HepG2 (cell line): ENCODE data around the gene IL27RA. TPM values are rescaled to one million over a fixed set of nuclear protein-coding genes. Genes with fewer than 3 reads are reported as not detected.
A peak's percentile ranks its signal among the peaks of the same experiment; 100 is the strongest.

Experiments
- ATAC-seq: fragments of 200-7000 bp; cut with Tn5 transposase; 3 replicates; pipeline ENCODE4 v1.9.1; 2020; ENCODE audit warnings: mild to moderate bottlenecking, moderate library complexity
- BruUV-seq: library from RNA; stranded (reverse); fragments of 400-500 nt; replicated peaks from 2 replicates; lab custom pipeline; 2021; lab: Mats Ljungman, UMichigan
- CTCF ChIA-PET: fragments of 300-600 bp; formaldehyde crosslinking; extraction: SDS; loops from one replicate; lab custom pipeline; 2021; ENCODE audit warnings: low total read pairs, inconsistent platforms, low intra/inter-chr PET ratio; lab: Yijun Ruan, JAX
- POLR2A ChIA-PET: fragments of 350-600 bp; sonication (Branson Sonifier 250); formaldehyde crosslinking; loops from one replicate; lab custom pipeline; 2020; ENCODE audit warnings: antibody characterized with exemption, inconsistent platforms; lab: Yijun Ruan, JAX
- DNase-seq: peaks from one replicate; pipeline ENCODE4 v3.0.0-alpha.2; 2015; ENCODE audit warnings: low spot score
- FAIRE-seq: peaks from 3 replicates; lab custom pipeline; 2011; peaks lifted over from hg19 to GRCh38; lab: Jason Lieb, UNC
- H2AFZ ChIP-seq: one replicate; pipeline ENCODE4 v1.6.1; 2011; ENCODE audit warnings: low read length, inconsistent platforms
- H3K27ac ChIP-seq: fragments of 300-600 bp; 3 replicates; pipeline ENCODE4 v1.8.0; 2011; ENCODE audit warnings: mixed run types, mild to moderate bottlenecking, mixed read lengths, low read length, inconsistent platforms; ENCODE audit not compliant: insufficient read depth; ENCODE audit errors: extremely low read length
- H3K27me3 ChIP-seq, 2 experiments: fragments of 200-600 bp in 1 of 2; 2 replicates in 1 of 2; 3 replicates in 1 of 2; pipeline versions ENCODE4 v1.6.0 to v1.8.0; 2011; ENCODE audit warnings: low read length in 2 of 2, mild to moderate bottlenecking in 2 of 2, moderate library complexity in 2 of 2, inconsistent platforms in 1 of 2; ENCODE audit not compliant: insufficient read depth in 2 of 2, control insufficient read depth in 1 of 2
- H3K36me3 ChIP-seq, 2 experiments: fragments of 200-600 bp in 1 of 2; replicated peaks in 1 of 2; 2 replicates in 1 of 2; 3 replicates in 1 of 2; pipeline versions ENCODE4 v1.5.1 to v1.8.0; 2011; ENCODE audit warnings: low read length in 2 of 2, inconsistent platforms in 1 of 2; ENCODE audit not compliant: insufficient read depth in 2 of 2, control insufficient read depth in 1 of 2
- H3K4me1 ChIP-seq: 2 replicates; pipeline ENCODE4 v1.5.1; 2012; ENCODE audit warnings: low read length, inconsistent platforms; ENCODE audit not compliant: insufficient read depth
- H3K4me2 ChIP-seq: 2 replicates; pipeline ENCODE4 v1.6.0; 2011; ENCODE audit warnings: low read depth, low read length, inconsistent platforms
- H3K4me3 ChIP-seq, 3 experiments: fragments of 200-600 bp in 1 of 3; sonication (generic), shearing (Covaris generic) in 1 of 3; replicated peaks in 1 of 3; 2 replicates each; pipeline ENCODE4 v1.5.1; 2011 to 2016; ENCODE audit warnings: low read length in 3 of 3, inconsistent platforms in 2 of 3, low read depth in 2 of 3, mild to moderate bottlenecking in 2 of 3, control low read depth in 1 of 3, mixed read lengths in 1 of 3; ENCODE audit not compliant: insufficient read depth in 1 of 3
- H3K79me2 ChIP-seq: one replicate; pipeline ENCODE4 v1.6.1; 2011; ENCODE audit warnings: low read length, inconsistent platforms; ENCODE audit not compliant: insufficient read depth
- H3K9ac ChIP-seq: 2 replicates; pipeline ENCODE4 v1.6.0; 2011; ENCODE audit warnings: mild to moderate bottlenecking, low read depth, low read length, inconsistent platforms; ENCODE audit not compliant: insufficient read depth
- H3K9me3 ChIP-seq: 2 replicates; pipeline ENCODE4 v1.5.1; 2012; ENCODE audit warnings: mild to moderate bottlenecking, low read length
- H4K20me1 ChIP-seq: 2 replicates; pipeline ENCODE4 v1.6.0; 2011; ENCODE audit warnings: inconsistent platforms, mild to moderate bottlenecking, low read length, moderate library complexity; ENCODE audit not compliant: insufficient read depth
- AGO2 ChIP-seq: fragments of 200-400 bp; formaldehyde crosslinking; optimal IDR thresholded peaks from 2 replicates; pipeline ENCODE3; 2017; ENCODE audit warnings: mild to moderate bottlenecking, low read depth, low read length, moderate library complexity
- ARNT2 ChIP-seq: sonication (generic); formaldehyde crosslinking; IDR thresholded peaks from 2 replicates; pipeline ENCODE4 v1.8.0; 2022; ENCODE audit warnings: mild to moderate bottlenecking, low read depth, missing genetic modification reagents, moderate library complexity
- FOXK1 ChIP-seq: sonication (generic); formaldehyde crosslinking; IDR thresholded peaks from 2 replicates; pipeline ENCODE4 v1.4.0; 2020; ENCODE audit warnings: low read depth, missing genetic modification reagents, borderline replicate concordance
- NCOA2 ChIP-seq: sonication (generic); formaldehyde crosslinking; IDR thresholded peaks from 2 replicates; pipeline ENCODE4 v1.8.0; 2022; ENCODE audit warnings: inconsistent platforms
- NR2F1 ChIP-seq, 2 experiments: fragments of 450-650 bp in 1 of 2; formaldehyde crosslinking in 1 of 2; IDR thresholded peaks; 2 replicates each; pipeline versions ENCODE4 v1.5.0 to v1.6.1; 2016 to 2020; ENCODE audit warnings: mild to moderate bottlenecking in 1 of 2, missing compliant biosample characterization in 1 of 2, missing genetic modification reagents in 1 of 2, moderate library complexity in 1 of 2
- PITX1 ChIP-seq: sonication (generic); formaldehyde crosslinking; IDR thresholded peaks from 2 replicates; pipeline ENCODE4 v1.5.1; 2020; ENCODE audit warnings: mild to moderate bottlenecking, missing genetic modification reagents
- REXO4 ChIP-seq: sonication (generic); formaldehyde crosslinking; IDR thresholded peaks from 2 replicates; pipeline ENCODE4 v1.8.0; 2022; ENCODE audit warnings: missing genetic modification reagents, mild to moderate bottlenecking, borderline replicate concordance
- SATB2 ChIP-seq: sonication (generic); formaldehyde crosslinking; IDR thresholded peaks from 2 replicates; pipeline ENCODE4 v1.5.0; 2020; ENCODE audit warnings: missing genetic modification reagents
- SRY ChIP-seq: sonication (generic); formaldehyde crosslinking; IDR thresholded peaks from 2 replicates; pipeline ENCODE4 v1.8.0; 2022; ENCODE audit warnings: mild to moderate bottlenecking, missing genetic modification reagents
- ZNF235 ChIP-seq: sonication (generic); formaldehyde crosslinking; IDR thresholded peaks from 2 replicates; pipeline ENCODE4 v1.8.1; 2023; ENCODE audit warnings: mild to moderate bottlenecking, missing genetic modification reagents, borderline replicate concordance
- ZNF333 ChIP-seq: sonication (generic); formaldehyde crosslinking; IDR thresholded peaks from 2 replicates; pipeline ENCODE4 v1.4.0; 2020; ENCODE audit warnings: mild to moderate bottlenecking, missing genetic modification reagents, borderline replicate concordance
- ZNF430 ChIP-seq: sonication (generic); formaldehyde crosslinking; IDR thresholded peaks from 2 replicates; pipeline ENCODE4 v1.9.0; 2021; ENCODE audit warnings: mild to moderate bottlenecking, missing genetic modification reagents
- ZNF607 ChIP-seq: sonication (generic); formaldehyde crosslinking; IDR thresholded peaks from 2 replicates; pipeline ENCODE4 v1.5.1; 2020; ENCODE audit warnings: missing genetic modification reagents, mild to moderate bottlenecking, borderline replicate concordance
- WGBS: methylation state at CpG from one replicate; pipeline ENCODE4 v1.1.6; 2017; ENCODE audit warnings: low lambda C conversion rate; 5-methylcytosine and 5-hydroxymethylcytosine counted together
- in situ Hi-C: cut with HindIII; loops from 2 replicates; pipeline ENCODE4 v1.10.0; 2017; ENCODE audit warnings: low pct_unique_long_range_greater_than_20kb; ENCODE audit not compliant: extremely low pct_ligation_motif_present
- intact Hi-C: fragments of 100-400 bp; cut with micrococcal nuclease; formaldehyde crosslinking; loops from one replicate; pipeline ENCODE4 v1.10.0; 2022; ENCODE audit not compliant: unreplicated experiment
- polyA plus RNA-seq, 8 experiments: library from polyadenylated mRNA; depleted of rRNA in 3 of 8; stranded (reverse) in 7 of 8; unstranded in 1 of 8; fragments of >200 nt; fragmentation: Illumina TruSeq in 4 of 8; extraction: Trizol in 4 of 8; gene quantifications; 2 replicates each; pipeline versions ENCODE4 v1.2.1 to v1.2.3, GENCODE V29; 2011 to 2016; ENCODE audit warnings: low read depth in 4 of 8, missing spikeins in 1 of 8, mixed read lengths in 1 of 8; ENCODE audit not compliant: insufficient read depth in 1 of 8
- total RNA-seq, 5 experiments: library from RNA; depleted of rRNA; stranded (reverse); fragments of >200 nt; fragmentation: Illumina TruSeq; extraction: Trizol; gene quantifications; 2 replicates each; pipeline ENCODE4 v1.2.3, GENCODE V29; 2016; ENCODE audit warnings: low read depth in 1 of 5
- TF ChIP-seq, protein P1 (sequence below): sonication (generic); formaldehyde crosslinking; IDR thresholded peaks from 2 replicates; pipeline ENCODE4 v1.4.0; 2020; ENCODE audit warnings: mild to moderate bottlenecking, missing genetic modification reagents
- TF ChIP-seq, protein P2 (sequence below): sonication (generic); formaldehyde crosslinking; IDR thresholded peaks from 2 replicates; pipeline ENCODE4 v1.4.0; 2020; ENCODE audit warnings: missing genetic modification reagents, borderline replicate concordance
- TF ChIP-seq, protein P3 (sequence below): sonication (generic); formaldehyde crosslinking; IDR thresholded peaks from 2 replicates; pipeline ENCODE4 v1.8.0; 2022; ENCODE audit warnings: mild to moderate bottlenecking, missing genetic modification reagents; ENCODE audit not compliant: insufficient replicate concordance

Gene IL27RA
- total and polyA plus RNA-seq, 2 of the 13 experiments (the other 11 are each of a cell fraction or from before 2014, with no cell fraction given), result 3.5 to 8.1 TPM

DNA sequence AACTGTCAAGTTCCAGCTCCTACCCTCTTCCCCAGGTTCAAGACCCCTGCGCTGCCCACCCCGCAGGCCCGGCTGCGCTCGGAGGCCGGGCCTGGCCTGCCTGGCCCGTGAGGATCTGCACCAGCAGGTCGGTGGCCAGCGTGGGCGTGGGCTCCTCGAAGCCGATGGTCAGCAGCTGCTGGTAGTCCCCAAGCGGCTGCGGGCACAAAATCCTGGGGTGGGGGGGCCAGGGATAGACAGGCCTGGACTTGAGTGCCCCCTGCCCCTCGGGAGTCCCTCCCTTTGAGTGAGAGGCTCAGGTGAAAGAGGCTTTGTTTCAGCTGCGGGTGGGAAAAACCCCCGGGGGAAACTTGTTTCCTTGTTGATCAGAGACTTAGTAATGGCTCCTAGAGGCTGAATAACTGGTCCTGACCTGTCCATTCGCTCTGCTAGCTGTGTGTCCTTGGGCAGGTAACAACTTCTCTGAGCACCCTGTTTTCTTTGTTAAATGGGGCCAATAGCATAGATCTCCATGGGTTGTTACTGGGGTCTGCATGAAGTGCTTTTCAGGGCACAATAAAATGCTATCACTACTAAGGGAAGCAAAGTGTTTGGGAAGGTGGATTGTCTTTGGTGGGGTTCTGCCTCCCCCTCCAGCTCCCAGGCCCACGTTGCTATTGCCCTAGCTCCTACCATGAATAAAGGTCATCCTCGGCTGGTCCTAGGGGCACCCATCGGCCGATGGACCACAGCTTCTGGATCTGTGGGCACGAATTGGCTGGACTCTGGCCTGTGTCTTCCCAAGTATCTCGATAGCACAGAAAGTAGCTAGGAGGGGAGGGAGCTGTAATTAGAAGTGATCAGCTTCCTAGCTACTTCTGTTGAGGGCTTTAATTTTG is 50.5 kb downstream of the IL27RA start:
- TSS peak; percentile 79 for BruUV-seq
- 19% methylated on average over 9 of the region's 24 CpGs for WGBS
- Histone ChIP-seq H3K4me1 (peaks cover 44% of the 10 kb centered on the region), H3K27ac (peak overlapping the region; percentile 78), H3K9ac (peak overlapping the region; percentile 92), H3K79me2 (peaks cover 5% of the 10 kb centered on the region), H3K4me2 (peak overlapping the region; percentile 95), H3K36me3 (no peaks in the 10 kb centered on the region), H3K4me3 (peak overlapping the region; percentile 78 to 95 (median 87)), H2AFZ (no peak overlapping the region), H4K20me1 (no peaks in the 10 kb centered on the region), H3K9me3 (no peaks in the 10 kb centered on the region), H3K27me3 (no peaks in the 10 kb centered on the region; a peak in 1 of 5 replicates)
- peak; percentile 23 for FAIRE-seq
- DNase-seq, result no peak
- ATAC-seq, result no peak; the same call in 2 of the 3 replicates
- in situ Hi-C loops (no loop called here), intact Hi-C loops (loop anchor here (2.0 to 5.0 kb wide), 2 partner anchors 35 to 55 kb away; partner anchors contain the start of genes ASF1B and PRKACA)
- ChIA-PET CTCF (no interaction called here), POLR2A (interaction anchor here (0.6 to 3.4 kb wide), 7 partner anchors 10 to 1331 kb away, joined by 3 to 14 read pairs (median 5); partner anchors contain the start of genes ASF1B, MISP3 and PRKACA)
- TF ChIP-seq SATB2 (no peak), ZNF430 (CRISPR knock-in tag) (0 out of 2 replicates have a peak, but pooled peaks have one; percentile 29), ZNF235 (CRISPR knock-in tag) (peak; percentile 53; the same call in 1 of the 2 replicates), REXO4 (CRISPR knock-in tag) (no peak), ARNT2 (CRISPR knock-in tag) (0 out of 2 replicates have a peak, but pooled peaks have one; percentile 19), SRY (CRISPR knock-in tag) (peak; percentile 39; the same call in 1 of the 2 replicates), NR2F1 (CRISPR knock-in tag; IDR thresholded peaks at IDR 0.05) (no peak), AGO2 (peak; percentile 91), ZNF607 (CRISPR knock-in tag) (peak; percentile 6; the same call in 1 of the 2 replicates), PITX1 (no peak), FOXK1 (no peak), ZNF333 (CRISPR knock-in tag) (peak; percentile 43; the same call in 1 of the 2 replicates), NCOA2 (CRISPR knock-in tag) (no peak)
- TF ChIP-seq, protein P1, sequence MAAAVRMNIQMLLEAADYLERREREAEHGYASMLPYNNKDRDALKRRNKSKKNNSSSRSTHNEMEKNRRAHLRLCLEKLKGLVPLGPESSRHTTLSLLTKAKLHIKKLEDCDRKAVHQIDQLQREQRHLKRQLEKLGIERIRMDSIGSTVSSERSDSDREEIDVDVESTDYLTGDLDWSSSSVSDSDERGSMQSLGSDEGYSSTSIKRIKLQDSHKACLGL (CRISPR knock-in tag), result 0 out of 2 replicates have a peak, but pooled peaks have one; percentile 46
- TF ChIP-seq, protein P2, sequence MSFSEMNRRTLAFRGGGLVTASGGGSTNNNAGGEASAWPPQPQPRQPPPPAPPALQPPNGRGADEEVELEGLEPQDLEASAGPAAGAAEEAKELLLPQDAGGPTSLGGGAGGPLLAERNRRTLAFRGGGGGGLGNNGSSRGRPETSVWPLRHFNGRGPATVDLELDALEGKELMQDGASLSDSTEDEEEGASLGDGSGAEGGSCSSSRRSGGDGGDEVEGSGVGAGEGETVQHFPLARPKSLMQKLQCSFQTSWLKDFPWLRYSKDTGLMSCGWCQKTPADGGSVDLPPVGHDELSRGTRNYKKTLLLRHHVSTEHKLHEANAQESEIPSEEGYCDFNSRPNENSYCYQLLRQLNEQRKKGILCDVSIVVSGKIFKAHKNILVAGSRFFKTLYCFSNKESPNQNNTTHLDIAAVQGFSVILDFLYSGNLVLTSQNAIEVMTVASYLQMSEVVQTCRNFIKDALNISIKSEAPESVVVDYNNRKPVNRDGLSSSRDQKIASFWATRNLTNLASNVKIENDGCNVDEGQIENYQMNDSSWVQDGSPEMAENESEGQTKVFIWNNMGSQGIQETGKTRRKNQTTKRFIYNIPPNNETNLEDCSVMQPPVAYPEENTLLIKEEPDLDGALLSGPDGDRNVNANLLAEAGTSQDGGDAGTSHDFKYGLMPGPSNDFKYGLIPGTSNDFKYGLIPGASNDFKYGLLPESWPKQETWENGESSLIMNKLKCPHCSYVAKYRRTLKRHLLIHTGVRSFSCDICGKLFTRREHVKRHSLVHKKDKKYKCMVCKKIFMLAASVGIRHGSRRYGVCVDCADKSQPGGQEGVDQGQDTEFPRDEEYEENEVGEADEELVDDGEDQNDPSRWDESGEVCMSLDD (CRISPR knock-in tag), result no peak
- TF ChIP-seq, protein P3, sequence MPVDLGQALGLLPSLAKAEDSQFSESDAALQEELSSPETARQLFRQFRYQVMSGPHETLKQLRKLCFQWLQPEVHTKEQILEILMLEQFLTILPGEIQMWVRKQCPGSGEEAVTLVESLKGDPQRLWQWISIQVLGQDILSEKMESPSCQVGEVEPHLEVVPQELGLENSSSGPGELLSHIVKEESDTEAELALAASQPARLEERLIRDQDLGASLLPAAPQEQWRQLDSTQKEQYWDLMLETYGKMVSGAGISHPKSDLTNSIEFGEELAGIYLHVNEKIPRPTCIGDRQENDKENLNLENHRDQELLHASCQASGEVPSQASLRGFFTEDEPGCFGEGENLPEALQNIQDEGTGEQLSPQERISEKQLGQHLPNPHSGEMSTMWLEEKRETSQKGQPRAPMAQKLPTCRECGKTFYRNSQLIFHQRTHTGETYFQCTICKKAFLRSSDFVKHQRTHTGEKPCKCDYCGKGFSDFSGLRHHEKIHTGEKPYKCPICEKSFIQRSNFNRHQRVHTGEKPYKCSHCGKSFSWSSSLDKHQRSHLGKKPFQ (CRISPR knock-in tag), result peak; percentile 21
